GM18505 (cell line): ENCODE measurements around the gene LTA.
A peak's percentile ranks its signal among the peaks of the same experiment; 100 is the strongest.

ENCODE experiments used
- ATAC-seq: cut with Tn5 transposase; IDR thresholded peaks from one replicate; pipeline ENCODE4 v1.9.1; 2021; ENCODE audit not compliant: unreplicated experiment
- POLR2A ChIP-seq: IDR thresholded peaks from 4 replicates; pipeline ENCODE4 v1.6.1; 2011; ENCODE audit warnings: borderline replicate concordance; ENCODE audit not compliant: insufficient read depth, insufficient read length; ENCODE audit errors: extremely low read depth

LTA gene

DNA sequence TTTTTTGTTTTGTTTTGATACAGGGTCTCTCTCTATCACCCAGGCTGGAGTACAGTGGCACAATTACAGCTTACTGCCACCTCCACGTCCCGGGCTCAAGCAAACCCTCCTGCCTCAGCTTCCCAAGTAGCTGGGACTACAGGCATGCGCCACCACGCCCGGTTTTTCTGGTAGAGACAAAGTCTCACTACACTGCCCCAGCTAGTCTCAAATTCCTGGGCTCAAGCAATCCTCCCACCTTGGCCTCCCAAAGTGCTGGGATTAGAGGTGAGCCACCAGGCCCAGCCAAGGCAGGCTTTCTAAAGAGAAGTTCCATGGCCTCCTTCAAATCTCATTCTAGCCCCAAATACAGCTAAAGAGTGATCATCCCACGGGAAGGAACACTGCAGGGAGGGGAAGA is 38.1 kb upstream of the LTA start:
- ATAC-seq, result no peak

DNA sequence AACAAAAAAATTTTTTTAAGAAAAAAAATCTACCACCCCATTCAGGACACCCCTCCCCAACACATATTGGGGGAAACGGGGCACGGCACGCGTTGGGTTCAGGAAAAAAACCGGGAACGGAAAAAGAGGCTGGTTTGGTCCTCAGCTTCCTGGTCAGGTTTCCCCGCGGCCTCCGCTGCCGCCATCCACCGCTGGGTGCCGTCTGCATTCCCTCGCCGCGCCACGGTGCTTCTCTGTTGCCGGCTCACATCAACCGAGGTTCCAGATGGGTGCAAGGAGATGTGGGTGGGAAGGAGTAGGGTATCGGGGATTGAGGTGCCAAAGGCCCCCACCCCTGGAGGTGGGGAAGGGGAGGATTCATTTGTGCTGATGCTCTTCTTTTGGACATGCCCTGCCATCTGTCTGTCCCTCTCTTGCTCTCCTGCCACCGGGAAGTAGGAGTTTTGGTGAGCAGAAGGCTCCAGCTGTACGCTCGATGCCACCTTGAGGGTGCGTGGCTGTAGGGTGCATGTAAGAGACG is 37.5 kb upstream of the LTA start:
- no peak for ATAC-seq
- TF ChIP-seq POLR2A, result no peak

More for the DNA sequence above, 38.1 kb upstream of the LTA start:
- TF ChIP-seq POLR2A, result no peak

DNA sequence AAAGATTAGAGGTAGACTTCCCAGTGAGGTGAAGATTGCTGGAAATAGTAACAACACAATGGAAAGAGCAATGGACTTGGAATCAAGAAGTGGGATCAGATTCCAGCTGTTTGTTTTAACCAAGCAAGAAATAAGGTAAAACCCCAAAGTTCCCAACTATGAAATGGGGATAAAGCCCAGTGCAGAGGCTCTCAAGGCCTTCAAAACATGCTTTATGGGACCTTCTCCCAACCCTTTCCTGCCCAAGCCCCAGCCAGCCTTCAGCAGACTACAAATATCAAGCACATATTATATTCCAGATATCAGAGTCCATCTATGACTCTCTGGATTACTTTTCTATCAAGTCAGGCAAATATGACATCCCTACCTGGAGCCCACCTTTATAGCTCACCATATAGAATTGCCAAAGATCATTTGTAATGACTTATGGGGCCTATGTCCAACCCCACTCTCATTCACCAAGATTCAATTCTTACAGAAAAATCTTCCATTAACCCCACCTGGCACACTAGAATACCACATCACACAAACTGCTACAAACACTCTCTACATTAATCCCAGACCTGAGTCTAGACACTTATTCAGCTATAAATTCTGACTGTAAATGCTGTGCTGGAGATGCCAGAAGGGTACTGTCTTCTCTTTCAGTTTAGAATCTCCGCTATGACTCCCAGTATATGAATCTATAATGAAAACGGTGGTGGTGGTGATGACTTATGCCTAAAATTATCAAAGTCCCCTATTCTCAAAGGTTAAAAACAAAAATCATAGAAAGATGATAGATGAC is 36.4 kb upstream of the LTA start:
- TF ChIP-seq POLR2A, result no peak
- no peak for ATAC-seq

DNA sequence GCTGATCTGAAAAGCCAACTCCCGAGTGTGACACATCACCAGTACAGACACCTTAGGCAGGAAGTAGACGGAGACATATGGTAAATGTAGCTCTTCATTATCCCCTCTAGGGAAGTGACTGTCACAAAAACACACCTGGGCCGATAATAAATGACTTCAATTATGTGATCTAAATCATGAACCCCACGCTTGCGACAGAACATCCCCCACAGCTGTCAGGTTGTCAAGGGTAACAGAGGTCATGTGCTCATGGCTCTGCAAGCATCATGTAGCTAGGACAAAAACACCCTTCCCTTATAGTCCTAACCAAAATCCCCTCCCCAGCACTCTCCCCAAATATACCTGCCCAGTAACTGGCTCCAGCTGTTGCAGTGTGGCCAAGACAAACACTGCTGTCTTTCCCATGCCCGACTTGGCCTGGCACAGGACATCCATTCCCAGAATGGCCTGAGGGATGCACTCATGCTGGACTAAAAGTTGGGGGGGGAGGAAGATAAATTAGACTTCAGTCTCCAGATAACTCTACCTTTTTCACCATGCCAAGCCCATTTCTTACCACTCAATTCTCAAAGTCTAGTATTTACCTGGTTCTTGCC is 33.2 kb upstream of the LTA start:
- ATAC-seq, result no peak
- no peak for TF ChIP-seq POLR2A

DNA sequence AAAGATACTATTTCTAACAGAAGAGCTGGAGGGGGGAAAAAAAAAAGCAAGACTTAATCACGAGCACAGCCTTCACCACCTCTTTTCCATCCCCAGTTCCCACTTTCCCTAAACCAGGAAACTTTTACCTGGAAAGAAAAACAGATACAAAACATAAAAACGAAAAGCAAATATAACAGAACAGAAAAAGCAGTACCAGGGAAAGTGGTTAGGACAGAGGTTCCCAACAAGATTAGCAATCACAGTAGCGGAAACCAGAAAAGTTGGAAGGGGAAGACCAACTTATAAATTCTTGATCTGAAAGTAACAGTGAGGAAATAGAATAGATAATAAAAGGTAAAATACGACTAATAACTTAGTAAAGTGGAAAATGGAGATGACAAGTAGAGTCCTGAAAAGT is 31.4 kb upstream of the LTA start:
- no peak for ATAC-seq

DNA sequence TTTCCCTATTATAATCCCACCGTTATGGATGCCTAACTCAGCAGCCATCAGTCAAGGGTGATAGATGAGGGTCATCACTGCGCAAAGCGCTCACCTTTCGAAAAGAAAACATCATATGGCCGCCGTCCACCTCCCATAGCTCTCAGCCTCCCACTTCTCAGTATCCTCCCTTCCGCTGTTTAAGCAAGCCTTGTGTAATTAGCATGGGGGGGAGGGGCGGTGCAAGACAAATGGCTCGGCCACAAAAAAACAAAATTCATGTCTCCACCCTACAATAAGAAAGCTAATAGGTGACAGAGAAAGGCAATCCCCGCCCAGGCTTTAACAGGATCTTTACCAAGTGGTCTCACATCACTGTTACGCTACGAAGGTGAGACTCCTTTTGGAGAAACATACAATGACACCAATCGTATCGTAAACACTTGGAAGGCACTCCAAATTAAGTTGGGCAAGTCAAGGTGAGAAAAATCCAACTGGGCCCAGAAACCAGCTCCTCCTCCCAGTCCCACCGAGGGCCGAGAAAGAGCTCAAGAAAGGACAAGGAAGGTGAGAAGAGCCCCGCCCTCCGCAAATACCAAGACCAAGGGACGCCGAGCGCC is 30.9 kb upstream of the LTA start:
- ATAC-seq, result peak; percentile 8
- no peak for TF ChIP-seq POLR2A

More for the DNA sequence above, 31.4 kb upstream of the LTA start:
- TF ChIP-seq POLR2A, result no peak

DNA sequence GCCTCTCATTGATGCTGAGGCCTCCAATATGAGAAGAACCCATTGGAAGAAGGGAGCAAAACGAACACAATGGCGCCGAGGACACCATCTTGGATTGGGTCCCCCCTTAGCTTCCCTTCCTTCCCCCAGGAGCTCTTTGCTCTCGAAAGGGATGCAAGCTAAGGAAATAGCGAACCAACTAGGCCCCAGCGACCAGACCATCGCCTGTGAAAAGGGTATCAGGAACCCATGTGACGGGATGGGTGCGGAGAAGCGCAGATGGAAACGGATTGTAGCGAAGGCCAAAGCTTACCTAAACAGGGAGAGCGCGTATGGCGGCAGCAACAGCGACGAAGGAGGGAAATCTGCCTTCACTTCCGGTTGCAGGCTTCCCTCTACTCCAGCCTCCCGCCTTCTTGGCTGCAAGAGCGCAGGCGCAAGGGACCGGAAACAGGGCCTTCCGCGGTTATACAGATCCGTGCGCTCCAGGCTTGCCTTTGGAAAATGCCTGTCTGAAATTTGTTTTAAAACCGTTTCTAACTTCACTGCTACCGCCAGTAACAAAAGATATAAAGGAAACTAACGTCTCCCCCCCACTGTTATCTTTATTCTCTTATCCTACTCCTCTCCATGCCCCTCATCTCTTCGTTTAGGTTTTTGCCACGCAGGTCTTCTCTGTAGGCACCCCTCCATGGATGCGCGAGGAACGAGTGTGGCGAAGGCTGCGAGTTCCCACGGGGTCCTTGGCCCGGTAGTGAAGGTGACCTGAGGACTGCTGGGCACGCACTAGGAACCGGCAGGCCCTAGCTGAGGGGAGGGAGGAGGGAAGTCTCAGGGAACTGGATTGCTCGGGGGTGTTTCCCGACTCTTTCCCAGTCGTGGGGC is 30.2 kb upstream of the LTA start, which contains the start of gene DDX39B:
Gene DDX39B, minus strand, starts transcription at position 346 of the 864 bp plus-strand sequence. CDS start 1,471 bp downstream, outside the sequence.
- ATAC-seq, result peak; percentile 64
- TF ChIP-seq POLR2A, result peak; percentile 95

DNA sequence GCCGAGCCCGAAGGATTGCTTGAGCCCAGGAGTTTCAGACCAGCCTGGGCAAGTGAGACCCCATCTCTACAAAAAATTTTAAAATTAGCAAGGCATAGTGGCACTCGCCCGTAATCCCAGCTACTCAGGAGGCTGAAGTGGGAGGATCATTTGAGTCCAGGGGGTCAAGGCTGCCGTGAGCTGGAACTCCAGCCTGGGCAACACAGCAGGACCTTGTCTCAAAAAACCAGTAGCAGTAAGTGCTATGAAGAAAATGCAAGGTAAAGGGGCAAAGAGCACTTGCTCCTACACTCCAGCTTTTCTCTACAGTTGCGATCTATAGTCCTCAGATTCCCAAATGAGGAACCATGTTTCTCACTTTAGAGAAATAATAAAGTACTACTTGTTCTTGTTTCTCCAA is 28.4 kb upstream of the LTA start:
- TF ChIP-seq POLR2A, result no peak
- ATAC-seq, result no peak

DNA sequence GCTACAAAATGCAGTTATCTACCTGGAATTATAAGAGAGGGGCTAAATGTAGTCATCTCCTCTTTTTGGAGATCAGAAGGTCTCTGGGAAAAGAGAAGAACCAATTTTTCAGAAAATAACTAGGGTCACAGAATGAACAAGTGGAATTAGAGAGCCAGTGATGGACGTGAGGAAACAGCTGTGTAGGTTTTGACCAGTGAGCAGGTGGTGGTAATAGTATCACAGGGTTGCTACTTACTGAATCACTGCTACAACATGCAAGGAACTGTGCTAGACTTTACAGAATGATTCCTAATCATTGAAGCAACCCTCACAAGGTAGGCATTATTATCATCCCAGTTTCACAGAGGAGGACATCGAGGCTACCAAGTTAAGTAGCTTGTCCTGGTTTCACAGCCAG is 27.4 kb upstream of the LTA start:
- TF ChIP-seq POLR2A, result no peak
- no peak for ATAC-seq

DNA sequence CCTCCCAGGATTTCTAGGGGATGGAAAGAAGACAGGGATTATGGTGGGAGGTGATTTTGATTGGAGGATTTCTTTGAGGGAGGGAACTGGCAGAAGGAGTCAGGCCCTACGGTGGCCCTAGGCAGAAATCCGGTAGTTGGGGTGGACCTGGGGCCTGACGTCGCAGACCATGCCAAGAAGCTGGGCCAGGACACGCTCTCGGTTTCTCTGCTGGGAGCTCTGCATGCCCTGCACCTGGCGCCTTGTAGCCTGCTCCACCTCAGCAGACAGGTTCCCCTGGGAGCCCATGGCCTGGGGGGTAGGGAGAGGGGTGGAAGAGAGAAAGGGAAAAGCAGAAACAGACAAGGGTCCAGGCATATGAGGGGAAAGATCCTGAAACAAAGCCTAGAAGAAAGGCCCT is 26.8 kb upstream of the LTA start:
- TF ChIP-seq POLR2A, result no peak
- ATAC-seq, result no peak

DNA sequence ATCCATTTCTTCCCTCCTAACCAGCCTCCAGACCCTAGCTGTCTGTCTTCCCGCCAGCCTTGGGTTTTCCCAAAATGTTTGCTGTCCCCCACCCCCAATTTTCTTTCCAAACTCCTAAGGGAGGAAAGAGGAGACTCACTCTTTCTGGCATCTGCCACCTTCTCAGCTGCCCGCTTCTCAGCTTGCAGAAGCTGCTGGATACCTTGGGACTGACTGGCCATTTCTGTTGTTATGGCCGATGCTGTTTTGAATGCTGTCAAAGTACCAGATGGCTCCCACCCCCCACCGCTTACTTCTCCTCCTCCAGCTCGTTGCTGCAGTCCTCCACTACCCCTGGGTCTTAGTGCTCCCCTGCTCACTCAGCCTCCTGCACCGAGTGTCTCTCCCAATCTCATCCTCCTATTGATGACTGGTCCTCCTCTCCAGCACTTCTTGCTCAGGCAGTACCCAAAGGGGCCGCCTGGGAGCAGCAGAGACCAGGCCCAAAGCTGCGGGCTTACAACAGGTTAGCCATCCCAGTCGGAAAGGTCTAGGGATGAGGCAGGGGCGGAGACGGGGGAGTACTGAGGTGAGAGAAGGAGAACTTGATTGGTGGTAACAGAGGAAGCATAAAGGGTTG is 25.6 kb upstream of the LTA start, which contains the start of gene ATP6V1G2:
Gene ATP6V1G2, minus strand, starts transcription at position 270 of the 619 bp plus-strand sequence. Its CDS starts 49 bp downstream, at position 221.
- ATAC-seq, result peak; percentile 52

More for the DNA sequence above, 25.6 kb upstream of the LTA start, which contains the start of gene ATP6V1G2:
- TF ChIP-seq POLR2A, result no peak
